Mesendoderm (in vitro differentiated cells): ENCODE results near the gene CALML6.

Source experiments
- DNase-seq: peaks from one replicate; pipeline ENCODE4 v3.0.0; 2013
- H2AK5ac ChIP-seq: 2 replicates; pipeline ENCODE4 v1.6.1; 2013; ENCODE audit warnings: low read length, inconsistent platforms
- H2BK120ac ChIP-seq: 2 replicates; pipeline ENCODE4 v1.6.1; 2013; ENCODE audit warnings: low read depth, mild to moderate bottlenecking, low read length, moderate library complexity, mixed read lengths
- H2BK15ac ChIP-seq: replicated peaks from 2 replicates; pipeline ENCODE4 v1.6.1; 2013; ENCODE audit warnings: low read depth, mild to moderate bottlenecking, moderate library complexity
- H2BK5ac ChIP-seq: 2 replicates; pipeline ENCODE4 v1.6.1; 2013; ENCODE audit warnings: low read length, inconsistent platforms
- H3K18ac ChIP-seq: 2 replicates; pipeline ENCODE4 v1.6.1; 2013; ENCODE audit warnings: mild to moderate bottlenecking, low read length, mixed read lengths
- H3K23ac ChIP-seq: one replicate; pipeline ENCODE4 v1.6.1; 2013; ENCODE audit warnings: low read length
- H3K27ac ChIP-seq: 2 replicates; pipeline ENCODE4 v1.5.1; 2013; ENCODE audit warnings: low read depth, mild to moderate bottlenecking, inconsistent platforms, low read length, moderate library complexity
- H3K27me3 ChIP-seq: 2 replicates; pipeline ENCODE4 v1.6.1; 2013; ENCODE audit warnings: low read length, control low read depth, mild to moderate bottlenecking, inconsistent platforms; ENCODE audit not compliant: insufficient read depth, poor library complexity
- H3K36me3 ChIP-seq: 2 replicates; pipeline ENCODE4 v1.6.1; 2013; ENCODE audit warnings: low read length, inconsistent platforms; ENCODE audit not compliant: control insufficient read depth, insufficient read depth
- H3K4ac ChIP-seq: one replicate; pipeline ENCODE4 v1.6.1; 2013; ENCODE audit warnings: low read depth, mild to moderate bottlenecking, low read length, moderate library complexity
- H3K4me1 ChIP-seq: 2 replicates; pipeline ENCODE4 v1.6.1; 2013; ENCODE audit warnings: low read depth, low read length, inconsistent platforms; ENCODE audit not compliant: control insufficient read depth
- H3K4me2 ChIP-seq: 2 replicates; pipeline ENCODE4 v1.6.1; 2013; ENCODE audit warnings: low read length
- H3K4me3 ChIP-seq: 2 replicates; pipeline ENCODE4 v1.5.1; 2013; ENCODE audit warnings: mild to moderate bottlenecking, low read length
- H3K56ac ChIP-seq: one replicate; pipeline ENCODE4 v1.6.1; 2013; ENCODE audit warnings: low read length
- H3K79me1 ChIP-seq: 2 replicates; pipeline ENCODE4 v1.6.1; 2013; ENCODE audit warnings: low read length, inconsistent platforms
- H3K79me2 ChIP-seq: 2 replicates; pipeline ENCODE4 v1.6.1; 2013; ENCODE audit warnings: mild to moderate bottlenecking, low read length; ENCODE audit not compliant: control insufficient read depth, insufficient read depth
- H3K9ac ChIP-seq: 2 replicates; pipeline ENCODE4 v1.6.1; 2013; ENCODE audit warnings: low read length, inconsistent platforms
- H4K5ac ChIP-seq: one replicate; pipeline ENCODE4 v1.6.1; 2013; ENCODE audit warnings: low read length
- H4K8ac ChIP-seq: one replicate; pipeline ENCODE4 v1.6.1; 2013; ENCODE audit warnings: low read depth, mild to moderate bottlenecking, control low read depth, low read length, moderate library complexity
- WGBS: extraction: QIAGEN DNeasy Blood & Tissue Kit; methylation state at CpG from one replicate; pipeline ENCODE4 v1.1.7; 2013; ENCODE audit warnings: low lambda C conversion rate, missing lambda C conversion rate; ENCODE audit not compliant: insufficient coverage; ENCODE audit errors: extremely low coverage; 5-methylcytosine and 5-hydroxymethylcytosine counted together

The CALML6 gene

GRCh38 chr1:1917304-1917976 is 2.4 kb downstream of the CALML6 start:
- Histone ChIP-seq H3K56ac (no peak overlapping the region), H2AK5ac (no peak overlapping the region), H3K4ac (no peak overlapping the region), H4K5ac (no peak overlapping the region), H3K27ac (no peak overlapping the region), H2BK5ac (no peak overlapping the region), H3K27me3 (no peaks in the 10 kb centered on the region), H3K4me1 (peaks cover 7% of the 10 kb centered on the region), H3K18ac (no peak overlapping the region), H2BK15ac (no peak overlapping the region), H3K4me3 (no peak overlapping the region), H3K23ac (no peak overlapping the region), H3K79me2 (no peaks in the 10 kb centered on the region), H3K79me1 (no peaks in the 10 kb centered on the region), H2BK120ac (no peak overlapping the region), H3K36me3 (no peaks in the 10 kb centered on the region), H4K8ac (no peak overlapping the region), H3K4me2 (no peak overlapping the region), H3K9ac (no peak overlapping the region)
- WGBS: no CpG with 5 or more reads among the region's 14 CpGs
- no peak for DNase-seq

GRCh38 chr1:1917995-1918900 is 3.2 kb downstream of the CALML6 start:
- Histone ChIP-seq H3K23ac (peak overlapping the region; percentile 81), H3K18ac (no peak overlapping the region), H3K79me2 (no peaks in the 10 kb centered on the region), H2BK15ac (no peak overlapping the region), H3K36me3 (no peaks in the 10 kb centered on the region), H4K8ac (no peak overlapping the region), H3K79me1 (no peaks in the 10 kb centered on the region), H3K4me1 (peaks cover 7% of the 10 kb centered on the region), H3K4me2 (peak overlapping the region; percentile 71), H2BK5ac (no peak overlapping the region), H3K56ac (peak overlapping the region; percentile 88), H4K5ac (no peak overlapping the region), H2AK5ac (peak overlapping the region; percentile 58), H3K4ac (no peak overlapping the region), H3K9ac (peak overlapping the region; percentile 79), H2BK120ac (no peak overlapping the region), H3K4me3 (no peak overlapping the region), H3K27ac (no peak overlapping the region), H3K27me3 (no peaks in the 10 kb centered on the region)
- no CpG with 5 or more reads among the region's 46 CpGs for WGBS
- no peak for DNase-seq

GRCh38 chr1:1918901-1919303 is 3.8 kb downstream of the CALML6 start, which contains the start of gene TMEM52:
TMEM52 (minus strand) TSS chr1:1919279; CDS start chr1:1919265, 14 bp downstream.
- Histone ChIP-seq H3K4me1 (peaks cover 7% of the 10 kb centered on the region), H3K4me3 (peak within 1 kb of the TSS; percentile 40), H3K56ac (peak within 1 kb of the TSS; percentile 88), H3K4me2 (peak within 1 kb of the TSS; percentile 71), H4K5ac (no peak within 1 kb of the TSS), H3K27me3 (no peaks in the 10 kb centered on the region), H2BK120ac (no peak within 1 kb of the TSS), H4K8ac (no peak within 1 kb of the TSS), H2BK5ac (no peak within 1 kb of the TSS), H2AK5ac (peak within 1 kb of the TSS; percentile 58), H2BK15ac (no peak within 1 kb of the TSS), H3K79me1 (no peaks in the 10 kb centered on the region), H3K9ac (peak within 1 kb of the TSS; percentile 79), H3K23ac (peak within 1 kb of the TSS; percentile 81), H3K36me3 (no peaks in the 10 kb centered on the region), H3K27ac (no peak within 1 kb of the TSS), H3K18ac (peak within 1 kb of the TSS; percentile 1), H3K4ac (no peak within 1 kb of the TSS), H3K79me2 (no peaks in the 10 kb centered on the region)
- WGBS: no CpG with 5 or more reads among the region's 44 CpGs
- DNase-seq: no peak

GRCh38 chr1:1919304-1920056 is 4.4 kb downstream of the CALML6 start:
- no peak overlapping the region for H3K27ac ChIP-seq
- H2BK120ac ChIP-seq: no peak overlapping the region
- no CpG with 5 or more reads among the region's 62 CpGs for WGBS
- H2BK5ac ChIP-seq: no peak overlapping the region
- peak overlapping the region; percentile 52 for H3K9ac ChIP-seq
- no peaks in the 10 kb centered on the region for H3K27me3 ChIP-seq
- H4K8ac ChIP-seq: no peak overlapping the region
- H3K79me1 ChIP-seq: no peaks in the 10 kb centered on the region
- peak; percentile 99 for DNase-seq
- no peak overlapping the region for H2BK15ac ChIP-seq
- no peaks in the 10 kb centered on the region for H3K79me2 ChIP-seq
- H3K4me2 ChIP-seq: peak overlapping the region; percentile 30
- H3K18ac ChIP-seq: peak overlapping the region; percentile 1
- H3K4me3 ChIP-seq: no peak overlapping the region
- H3K36me3 ChIP-seq: no peaks in the 10 kb centered on the region
- H4K5ac ChIP-seq: no peak overlapping the region
- H2AK5ac ChIP-seq: peak overlapping the region; percentile 15
- H3K4ac ChIP-seq: no peak overlapping the region
- H3K23ac ChIP-seq: no peak overlapping the region
- peak overlapping the region; percentile 75 for H3K56ac ChIP-seq
- peaks cover 7% of the 10 kb centered on the region for H3K4me1 ChIP-seq

GRCh38 chr1:1920057-1920607 is 5.1 kb downstream of the CALML6 start:
- Histone ChIP-seq H3K4me2 (peak overlapping the region; percentile 30), H4K5ac (no peak overlapping the region), H2BK15ac (no peak overlapping the region), H2BK5ac (no peak overlapping the region), H3K36me3 (no peaks in the 10 kb centered on the region), H3K27me3 (no peaks in the 10 kb centered on the region), H3K18ac (no peak overlapping the region), H4K8ac (no peak overlapping the region), H3K56ac (no peak overlapping the region), H3K79me2 (no peaks in the 10 kb centered on the region), H3K27ac (no peak overlapping the region), H3K4me3 (no peak overlapping the region), H3K23ac (peak overlapping the region; percentile 73), H2BK120ac (no peak overlapping the region), H3K9ac (peak overlapping the region; percentile 52), H2AK5ac (peak overlapping the region; percentile 43), H3K4ac (no peak overlapping the region), H3K4me1 (peaks cover 7% of the 10 kb centered on the region), H3K79me1 (no peaks in the 10 kb centered on the region)
- DNase-seq: no peak
- WGBS: no CpG with 5 or more reads among the region's 6 CpGs
